Chondrocyte (in vitro differentiated cells): Measurements from ENCODE around the gene C10orf71. TPM values are rescaled to one million over a fixed set of nuclear protein-coding genes. Genes with fewer than 3 reads are reported as not detected.

ENCODE experiments used
- DNase-seq: peaks from one replicate; pipeline ENCODE4 v3.0.0; 2021; ENCODE audit warnings: mixed read lengths, low spot score
- H3K27ac Mint-ChIP-seq: one replicate; pipeline ENCODE4 v1.8.0; 2021; ENCODE audit warnings: mild to moderate bottlenecking, moderate library complexity, mixed read lengths; ENCODE audit not compliant: unreplicated experiment
- H3K27me3 Mint-ChIP-seq: 2 replicates; pipeline ENCODE4 v1.8.0; 2021; ENCODE audit warnings: low read depth, mixed read lengths
- H3K36me3 Mint-ChIP-seq: 2 replicates; pipeline ENCODE4 v1.8.0; 2021; ENCODE audit warnings: low read depth, mixed read lengths
- H3K4me1 Mint-ChIP-seq: 2 replicates; pipeline ENCODE4 v1.8.0; 2021; ENCODE audit warnings: low read depth, mild to moderate bottlenecking, mixed read lengths
- H3K4me3 Mint-ChIP-seq: one replicate; pipeline ENCODE4 v1.8.0; 2021; ENCODE audit warnings: mild to moderate bottlenecking, moderate library complexity, mixed read lengths; ENCODE audit not compliant: unreplicated experiment
- H3K9me3 Mint-ChIP-seq: 2 replicates; pipeline ENCODE4 v1.8.0; 2021; ENCODE audit warnings: low read depth, mixed read lengths
- total RNA-seq: library from RNA; stranded (reverse); gene quantifications from 3 replicates; pipeline ENCODE4 v1.2.1, GENCODE V29; 2021
- TF ChIP-seq, protein P1 (sequence below): fragments of 200-600 bp; sonication (generic); IDR thresholded peaks from 2 replicates; pipeline ENCODE4 v1.5.0; 2021; ENCODE audit warnings: antibody characterized with exemption, mild to moderate bottlenecking, moderate library complexity

Gene C10orf71
- total RNA-seq, 1 donor from 2014 or later: not detected

DNA sequence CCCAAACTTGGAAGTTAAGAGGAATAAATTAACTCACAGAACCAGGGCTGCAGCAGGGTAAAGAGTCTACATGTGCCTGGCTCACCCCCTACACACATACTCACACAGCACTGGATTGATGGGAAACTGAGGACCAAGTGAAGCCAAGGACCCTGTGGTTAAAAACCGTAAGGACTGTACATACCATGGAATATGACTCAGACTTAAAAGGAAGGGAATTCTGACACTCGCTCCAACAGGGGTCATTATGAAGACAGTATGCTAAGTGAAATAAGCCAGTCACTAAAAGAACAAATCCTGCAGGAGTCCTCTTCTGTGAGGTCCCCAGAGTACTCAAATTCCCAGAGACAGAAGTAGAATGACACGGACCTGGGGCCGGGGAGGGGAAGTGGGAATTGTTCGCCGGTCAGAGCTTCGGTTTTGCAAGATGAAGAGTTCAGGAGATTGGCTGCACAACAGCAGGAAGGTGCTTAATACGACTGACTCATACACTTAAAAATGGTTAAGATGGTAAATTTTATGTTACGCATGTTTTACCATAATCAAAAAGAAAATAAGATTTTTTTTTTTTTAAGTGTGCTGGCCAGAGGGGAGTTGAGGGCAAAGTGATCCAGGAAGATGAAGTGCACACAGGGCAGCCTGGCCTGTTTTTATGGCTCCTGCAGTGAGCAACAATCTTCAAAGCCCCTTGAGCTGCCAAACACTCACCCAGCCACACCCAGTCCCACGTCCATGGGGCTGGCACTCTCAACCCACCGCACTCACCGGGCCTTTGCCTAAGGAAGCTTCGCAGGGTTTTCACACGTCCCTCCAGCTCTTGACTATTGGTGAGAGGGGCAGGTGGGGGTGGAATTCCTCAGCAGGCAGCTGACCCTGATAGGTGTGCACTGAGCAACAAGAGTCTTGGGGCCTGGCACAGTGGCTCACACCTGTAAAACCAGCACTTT, 70.5 kb downstream of the C10orf71 start:
- TF ChIP-seq, protein P1, sequence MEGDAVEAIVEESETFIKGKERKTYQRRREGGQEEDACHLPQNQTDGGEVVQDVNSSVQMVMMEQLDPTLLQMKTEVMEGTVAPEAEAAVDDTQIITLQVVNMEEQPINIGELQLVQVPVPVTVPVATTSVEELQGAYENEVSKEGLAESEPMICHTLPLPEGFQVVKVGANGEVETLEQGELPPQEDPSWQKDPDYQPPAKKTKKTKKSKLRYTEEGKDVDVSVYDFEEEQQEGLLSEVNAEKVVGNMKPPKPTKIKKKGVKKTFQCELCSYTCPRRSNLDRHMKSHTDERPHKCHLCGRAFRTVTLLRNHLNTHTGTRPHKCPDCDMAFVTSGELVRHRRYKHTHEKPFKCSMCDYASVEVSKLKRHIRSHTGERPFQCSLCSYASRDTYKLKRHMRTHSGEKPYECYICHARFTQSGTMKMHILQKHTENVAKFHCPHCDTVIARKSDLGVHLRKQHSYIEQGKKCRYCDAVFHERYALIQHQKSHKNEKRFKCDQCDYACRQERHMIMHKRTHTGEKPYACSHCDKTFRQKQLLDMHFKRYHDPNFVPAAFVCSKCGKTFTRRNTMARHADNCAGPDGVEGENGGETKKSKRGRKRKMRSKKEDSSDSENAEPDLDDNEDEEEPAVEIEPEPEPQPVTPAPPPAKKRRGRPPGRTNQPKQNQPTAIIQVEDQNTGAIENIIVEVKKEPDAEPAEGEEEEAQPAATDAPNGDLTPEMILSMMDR: no peak
- H3K27ac Mint-ChIP-seq: peak overlapping the region; percentile 61
- peaks cover 8% of the 10 kb centered on the region for H3K27me3 Mint-ChIP-seq
- no peak overlapping the region for H3K4me3 Mint-ChIP-seq
- peaks cover 9% of the 10 kb centered on the region for H3K4me1 Mint-ChIP-seq
- no peak for DNase-seq
- H3K36me3 Mint-ChIP-seq: no peaks in the 10 kb centered on the region
- no peaks in the 10 kb centered on the region for H3K9me3 Mint-ChIP-seq

DNA sequence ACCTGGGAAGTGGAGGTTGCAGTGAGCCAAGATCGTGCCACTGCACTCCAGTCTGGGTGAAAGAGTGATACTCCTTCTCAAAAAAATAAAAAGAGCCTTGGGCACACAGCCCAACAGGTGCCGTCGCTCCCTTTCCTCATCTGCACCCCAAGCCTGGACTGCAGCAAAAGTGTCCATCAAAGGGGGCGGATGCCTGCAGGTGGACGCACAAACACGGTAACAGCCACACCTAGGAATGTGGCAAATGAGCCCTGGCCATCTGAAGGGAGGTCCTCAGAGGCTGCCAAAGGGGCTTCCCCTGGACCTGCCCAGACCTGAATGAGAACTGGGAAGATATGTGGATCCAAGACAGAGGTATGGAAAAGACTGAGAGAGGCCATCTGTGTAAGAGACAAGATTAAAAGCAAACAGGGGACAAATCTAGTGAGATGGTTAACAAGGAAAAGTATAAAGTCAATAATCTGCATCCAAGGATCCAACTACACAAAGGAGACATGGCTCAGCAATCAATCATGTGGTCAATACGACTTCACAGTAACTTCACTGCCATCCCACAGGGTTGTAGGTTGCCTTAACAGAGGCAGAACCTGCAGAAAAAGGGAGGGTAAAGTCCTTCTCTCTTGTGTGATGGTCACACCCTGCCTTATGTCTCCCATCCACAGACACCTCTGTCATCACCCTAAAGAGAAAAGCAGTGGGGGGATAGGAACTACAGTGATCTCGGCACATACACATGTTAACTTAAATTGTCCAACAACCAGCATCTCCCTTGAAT, 71.5 kb downstream of the C10orf71 start:
- DNase-seq: no peak
- H3K9me3 Mint-ChIP-seq: no peaks in the 10 kb centered on the region
- no peak overlapping the region for H3K27ac Mint-ChIP-seq
- H3K27me3 Mint-ChIP-seq: peaks cover 9% of the 10 kb centered on the region
- H3K4me1 Mint-ChIP-seq: peaks cover 9% of the 10 kb centered on the region
- TF ChIP-seq, protein P1: no peak
- no peaks in the 10 kb centered on the region for H3K36me3 Mint-ChIP-seq
- H3K4me3 Mint-ChIP-seq: no peak overlapping the region

DNA sequence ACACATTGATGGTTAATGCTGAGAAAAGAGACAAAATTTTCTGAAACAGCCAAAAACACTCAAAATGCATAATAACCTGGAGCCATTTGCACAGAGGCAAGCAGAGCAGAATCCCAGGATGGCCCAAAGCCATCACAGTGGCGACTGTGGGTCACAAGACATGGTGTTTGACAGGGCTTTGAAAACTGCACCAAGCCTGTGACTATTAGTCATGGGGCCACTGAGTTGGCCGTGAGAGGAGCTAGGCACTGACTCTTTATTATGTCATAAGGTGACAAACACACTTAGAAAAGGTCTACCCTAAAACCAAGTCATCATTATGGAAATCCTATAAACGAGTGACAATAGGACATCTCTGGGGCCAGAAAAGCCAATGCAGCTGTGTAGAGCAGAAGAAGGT, 73.0 kb downstream of the C10orf71 start:
- DNase-seq: no peak
- peaks cover 9% of the 10 kb centered on the region for H3K4me1 Mint-ChIP-seq
- H3K36me3 Mint-ChIP-seq: no peaks in the 10 kb centered on the region
- no peaks in the 10 kb centered on the region for H3K9me3 Mint-ChIP-seq
- TF ChIP-seq, protein P1: no peak
- H3K4me3 Mint-ChIP-seq: no peak overlapping the region
- no peak overlapping the region for H3K27ac Mint-ChIP-seq
- peaks cover 16% of the 10 kb centered on the region for H3K27me3 Mint-ChIP-seq

DNA sequence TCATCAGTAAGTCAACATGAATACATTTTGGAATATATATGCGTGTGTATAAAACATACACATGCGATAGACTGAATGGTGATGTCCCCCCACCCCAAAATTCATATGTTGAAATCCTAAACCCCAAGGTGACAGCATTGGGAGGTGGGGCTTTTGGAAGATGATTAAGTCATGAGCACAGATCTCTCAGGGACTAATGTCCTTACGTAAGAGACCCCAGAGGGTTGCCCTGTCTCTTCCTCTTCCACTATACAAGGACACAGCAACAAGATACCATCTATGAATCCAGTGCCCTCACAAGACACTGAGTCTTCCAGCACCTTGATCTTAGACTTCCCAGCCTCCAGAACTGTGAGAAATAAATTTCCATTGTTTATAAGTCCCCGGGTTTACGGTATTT, 74.4 kb downstream of the C10orf71 start:
- no peaks in the 10 kb centered on the region for H3K36me3 Mint-ChIP-seq
- no peaks in the 10 kb centered on the region for H3K9me3 Mint-ChIP-seq
- TF ChIP-seq, protein P1: no peak
- peaks cover 16% of the 10 kb centered on the region for H3K27me3 Mint-ChIP-seq
- no peak overlapping the region for H3K4me3 Mint-ChIP-seq
- no peak overlapping the region for H3K27ac Mint-ChIP-seq
- DNase-seq: no peak
- H3K4me1 Mint-ChIP-seq: peaks cover 9% of the 10 kb centered on the region

DNA sequence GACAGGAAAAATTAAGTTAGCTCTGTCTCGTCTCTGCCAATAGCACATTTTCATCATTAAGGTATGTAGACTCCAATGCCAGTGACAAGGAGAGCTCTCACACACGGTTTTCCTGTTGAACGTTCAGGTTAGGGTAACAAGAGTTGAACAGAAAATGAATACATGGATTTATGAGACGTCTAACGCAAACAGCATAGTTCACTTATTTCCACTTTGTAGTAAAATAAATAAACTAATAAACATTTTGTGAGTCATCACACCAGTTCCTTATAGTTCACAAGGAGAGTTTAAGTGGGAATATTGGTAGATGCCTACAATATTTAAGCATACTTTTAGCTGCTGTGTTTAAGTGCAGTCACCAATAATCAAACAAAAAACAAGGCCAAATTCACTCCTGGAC, 75.8 kb downstream of the C10orf71 start:
- Mint-ChIP-seq H3K36me3 (no peaks in the 10 kb centered on the region), H3K9me3 (no peaks in the 10 kb centered on the region), H3K4me1 (peaks cover under 1% of the 10 kb centered on the region), H3K27me3 (peaks cover 18% of the 10 kb centered on the region), H3K27ac (no peak overlapping the region), H3K4me3 (no peak overlapping the region)
- DNase-seq: no peak
- TF ChIP-seq, protein P1: no peak
